Osteoblast (primary cell): ENCODE results near the gene LRRC3. TPM values are rescaled to one million over a fixed set of nuclear protein-coding genes. Genes with fewer than 3 reads are reported as not detected.

ENCODE experiments used
- DNase-seq: peaks from one replicate; pipeline ENCODE4 v3.0.0; 2011; ENCODE audit warnings: low spot score, mixed read lengths; ENCODE audit not compliant: insufficient read length; ENCODE audit errors: missing footprints
- H2AFZ ChIP-seq: 2 replicates; pipeline ENCODE4 v1.6.0; 2011; ENCODE audit warnings: mild to moderate bottlenecking, low read length
- H3K27ac ChIP-seq: 2 replicates; pipeline ENCODE4 v1.5.1; 2011; ENCODE audit warnings: mild to moderate bottlenecking, low read depth, low read length, moderate library complexity
- H3K27me3 ChIP-seq: 2 replicates; pipeline ENCODE4 v1.6.0; 2012; ENCODE audit warnings: mild to moderate bottlenecking, control low read depth, inconsistent platforms, low read length, moderate library complexity; ENCODE audit not compliant: insufficient read depth
- H3K36me3 ChIP-seq: 2 replicates; pipeline ENCODE4 v1.5.1; 2011; ENCODE audit warnings: mild to moderate bottlenecking, low read length, control low read depth, moderate library complexity; ENCODE audit not compliant: insufficient read depth
- H3K4me1 ChIP-seq: 2 replicates; pipeline ENCODE4 v1.5.1; 2011; ENCODE audit warnings: mild to moderate bottlenecking, low read length, control low read depth, moderate library complexity; ENCODE audit not compliant: insufficient read depth
- H3K4me2 ChIP-seq: 2 replicates; pipeline ENCODE4 v1.6.0; 2011; ENCODE audit warnings: mild to moderate bottlenecking, low read length; ENCODE audit not compliant: insufficient read depth
- H3K4me3 ChIP-seq: fragments of 200-600 bp; sonication (generic); 3 replicates; pipeline ENCODE4 v1.5.1; 2012; ENCODE audit warnings: mild to moderate bottlenecking, low read length, inconsistent platforms; ENCODE audit not compliant: insufficient read depth
- H3K79me2 ChIP-seq: 2 replicates; pipeline ENCODE4 v1.6.0; 2012; ENCODE audit warnings: mild to moderate bottlenecking, low read length, control low read depth, inconsistent platforms; ENCODE audit not compliant: insufficient read depth
- H3K9me3 ChIP-seq: 2 replicates; pipeline ENCODE4 v1.5.1; 2011; ENCODE audit warnings: low read depth, low read length, control low read depth
- H4K20me1 ChIP-seq: 2 replicates; pipeline ENCODE4 v1.6.0; 2012; ENCODE audit warnings: mild to moderate bottlenecking, low read length, control low read depth; ENCODE audit not compliant: insufficient read depth
- total RNA-seq: library from RNA; depleted of rRNA; stranded (reverse); fragments of >200 nt; gene quantifications from 2 replicates; pipeline ENCODE4 v1.2.3, GENCODE V29; 2012
- TF ChIP-seq, protein P1 (sequence below): IDR thresholded peaks from 2 replicates; pipeline ENCODE4 v1.5.1; 2011; ENCODE audit warnings: mild to moderate bottlenecking, low read depth, low read length, moderate library complexity; ENCODE audit errors: extremely low read depth

LRRC3 gene
- total RNA-seq, 1 donor, result 0.72 TPM

DNA sequence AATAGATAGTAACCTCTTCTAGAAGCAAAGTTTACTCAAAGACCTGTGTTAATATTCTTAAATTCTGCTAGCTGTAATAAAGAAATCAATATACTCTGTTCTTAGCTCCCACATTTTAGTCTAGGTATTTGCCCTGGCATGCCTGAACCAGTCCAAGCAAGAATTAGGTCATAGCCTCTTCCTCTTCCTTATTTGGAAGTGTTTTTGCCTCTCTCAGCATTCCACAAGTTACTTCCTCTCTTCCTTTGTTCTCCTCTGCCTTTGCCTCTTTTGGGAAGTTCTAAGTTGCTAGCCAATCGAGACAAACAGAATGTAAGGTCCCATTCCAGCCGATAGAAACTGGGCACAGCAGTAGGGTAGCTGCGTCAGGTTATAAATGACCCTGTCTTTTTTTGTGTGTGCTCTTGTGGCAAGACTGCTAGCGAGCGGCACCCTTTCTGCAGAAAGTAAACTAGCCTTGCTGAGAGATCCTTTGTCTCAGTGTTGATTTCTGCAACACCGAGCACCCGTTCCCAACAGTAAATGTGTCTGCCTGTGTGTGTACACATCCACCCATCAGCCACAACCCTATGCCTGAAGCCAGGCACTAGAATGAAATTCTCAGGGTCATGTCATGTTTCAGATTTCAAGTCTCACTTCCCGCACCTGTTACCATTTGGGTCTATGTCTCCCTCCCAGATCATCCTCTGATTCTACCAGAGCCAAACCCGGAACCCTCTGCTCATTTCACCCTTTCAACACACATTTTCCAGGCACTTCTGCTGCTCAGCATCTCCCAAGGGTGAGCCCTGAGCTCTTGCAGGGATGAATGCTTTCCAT is 37.5 kb downstream of the LRRC3 start:
- TF ChIP-seq, protein P1, sequence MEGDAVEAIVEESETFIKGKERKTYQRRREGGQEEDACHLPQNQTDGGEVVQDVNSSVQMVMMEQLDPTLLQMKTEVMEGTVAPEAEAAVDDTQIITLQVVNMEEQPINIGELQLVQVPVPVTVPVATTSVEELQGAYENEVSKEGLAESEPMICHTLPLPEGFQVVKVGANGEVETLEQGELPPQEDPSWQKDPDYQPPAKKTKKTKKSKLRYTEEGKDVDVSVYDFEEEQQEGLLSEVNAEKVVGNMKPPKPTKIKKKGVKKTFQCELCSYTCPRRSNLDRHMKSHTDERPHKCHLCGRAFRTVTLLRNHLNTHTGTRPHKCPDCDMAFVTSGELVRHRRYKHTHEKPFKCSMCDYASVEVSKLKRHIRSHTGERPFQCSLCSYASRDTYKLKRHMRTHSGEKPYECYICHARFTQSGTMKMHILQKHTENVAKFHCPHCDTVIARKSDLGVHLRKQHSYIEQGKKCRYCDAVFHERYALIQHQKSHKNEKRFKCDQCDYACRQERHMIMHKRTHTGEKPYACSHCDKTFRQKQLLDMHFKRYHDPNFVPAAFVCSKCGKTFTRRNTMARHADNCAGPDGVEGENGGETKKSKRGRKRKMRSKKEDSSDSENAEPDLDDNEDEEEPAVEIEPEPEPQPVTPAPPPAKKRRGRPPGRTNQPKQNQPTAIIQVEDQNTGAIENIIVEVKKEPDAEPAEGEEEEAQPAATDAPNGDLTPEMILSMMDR, result no peak

DNA sequence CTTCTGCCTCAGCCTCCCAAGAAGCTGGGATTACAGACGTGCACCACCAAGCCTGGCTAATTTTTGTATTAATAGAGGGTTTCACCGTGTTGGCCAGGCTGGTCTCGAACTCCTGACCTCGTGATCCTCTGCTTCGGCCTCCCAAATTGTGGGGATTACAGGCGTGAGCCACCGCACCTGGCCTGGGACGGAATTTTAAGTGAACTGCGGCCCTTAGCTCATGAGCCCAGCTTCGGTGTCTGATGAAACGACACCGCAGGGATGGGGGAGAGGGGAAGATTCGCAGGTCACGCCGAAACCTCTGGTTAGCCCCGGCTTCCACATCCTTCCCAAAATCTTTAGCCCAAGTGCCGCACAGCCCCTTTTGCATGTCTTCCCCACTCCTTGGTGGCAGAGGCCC is 39.1 kb downstream of the LRRC3 start:
- Histone ChIP-seq H3K27ac (no peak overlapping the region), H3K36me3 (no peaks in the 10 kb centered on the region), H2AFZ (no peak overlapping the region), H3K4me3 (no peak overlapping the region), H4K20me1 (no peaks in the 10 kb centered on the region), H3K4me1 (no peaks in the 10 kb centered on the region), H3K79me2 (no peaks in the 10 kb centered on the region), H3K9me3 (peaks cover 14% of the 10 kb centered on the region), H3K4me2 (no peak overlapping the region), H3K27me3 (peaks cover 12% of the 10 kb centered on the region)
- TF ChIP-seq, protein P1, result no peak
- no peak for DNase-seq

More for the DNA sequence above, 37.5 kb downstream of the LRRC3 start:
- H3K36me3 ChIP-seq, result no peaks in the 10 kb centered on the region
- H3K27ac ChIP-seq, result no peak overlapping the region
- peaks cover 14% of the 10 kb centered on the region for H3K9me3 ChIP-seq
- peak; percentile 27 for DNase-seq
- no peaks in the 10 kb centered on the region for H3K4me1 ChIP-seq
- H2AFZ ChIP-seq, result no peak overlapping the region
- no peak overlapping the region for H3K4me3 ChIP-seq
- no peak overlapping the region for H3K4me2 ChIP-seq
- peaks cover 12% of the 10 kb centered on the region for H3K27me3 ChIP-seq
- H4K20me1 ChIP-seq, result no peaks in the 10 kb centered on the region
- H3K79me2 ChIP-seq, result no peaks in the 10 kb centered on the region

DNA sequence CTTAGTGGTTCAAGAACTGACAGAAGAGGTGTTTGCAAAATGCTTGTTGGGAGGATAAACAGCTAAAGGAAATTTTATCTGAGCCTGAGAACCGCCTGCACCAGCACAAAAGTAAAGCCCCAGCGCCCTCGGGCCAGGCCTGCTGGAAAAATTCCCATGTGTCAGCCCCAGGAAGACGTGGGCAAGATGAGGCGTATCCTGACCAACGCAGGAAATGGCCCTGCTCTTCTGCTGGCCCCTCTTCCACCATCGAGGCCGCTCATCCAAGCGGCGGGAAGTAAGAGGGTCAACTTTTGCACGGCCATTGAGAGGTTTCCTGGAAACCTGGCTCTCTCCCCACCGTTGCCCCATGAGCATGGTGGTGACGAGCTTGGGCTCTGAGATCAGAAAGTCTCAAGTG is 39.6 kb downstream of the LRRC3 start:
- no peaks in the 10 kb centered on the region for H4K20me1 ChIP-seq
- TF ChIP-seq, protein P1, result no peak
- H3K4me1 ChIP-seq, result no peaks in the 10 kb centered on the region
- no peak overlapping the region for H3K27ac ChIP-seq
- H3K36me3 ChIP-seq, result no peaks in the 10 kb centered on the region
- H2AFZ ChIP-seq, result no peak overlapping the region
- peaks cover 14% of the 10 kb centered on the region for H3K9me3 ChIP-seq
- no peaks in the 10 kb centered on the region for H3K79me2 ChIP-seq
- no peak for DNase-seq
- H3K27me3 ChIP-seq, result peaks cover 12% of the 10 kb centered on the region
- H3K4me3 ChIP-seq, result no peak overlapping the region
- H3K4me2 ChIP-seq, result no peak overlapping the region
